Urinary bladder (tissue), 4 donors: Measurements from ENCODE around the gene ZFTA. TPM values are rescaled to one million over a fixed set of nuclear protein-coding genes. Genes with fewer than 3 reads are reported as not detected.

Source experiments
- DNase-seq: peaks from one replicate; pipeline ENCODE4 v3.0.0-alpha.2; 2015; ENCODE audit errors: extremely low spot score
- H3K27ac ChIP-seq: one replicate; pipeline ENCODE4 v1.5.1; 2013; ENCODE audit warnings: low read depth, mild to moderate bottlenecking, moderate library complexity
- H3K36me3 ChIP-seq: one replicate; pipeline ENCODE4 v1.6.1; 2013; ENCODE audit warnings: mild to moderate bottlenecking, moderate library complexity; ENCODE audit not compliant: insufficient read depth
- H3K4me1 ChIP-seq: one replicate; pipeline ENCODE4 v1.6.1; 2013; ENCODE audit warnings: mild to moderate bottlenecking, moderate library complexity; ENCODE audit not compliant: insufficient read depth
- H3K4me3 ChIP-seq: one replicate; pipeline ENCODE4 v1.5.1; 2013; ENCODE audit warnings: low read depth, low read length
- WGBS: extraction: QIAGEN DNeasy Blood & Tissue Kit; methylation state at CpG from one replicate; pipeline ENCODE4 v1.1.7; 2013; 5-methylcytosine and 5-hydroxymethylcytosine counted together
- polyA plus RNA-seq: library from polyadenylated mRNA; stranded (reverse); fragments of 200-250 nt; gene quantifications from one replicate; pipeline ENCODE4 v1.2.3, GENCODE V29; 2013
- total RNA-seq: library from RNA; depleted of rRNA; stranded (reverse); fragments of >200 nt; gene quantifications from one replicate; pipeline ENCODE4 v1.2.3, GENCODE V29; 2014
- donor health status: healthy with polysubstance abuse.
- donor health status: healthy.

The ZFTA gene
- total and polyA plus RNA-seq, 2 donors: 13.5 to 26.8 TPM

DNA sequence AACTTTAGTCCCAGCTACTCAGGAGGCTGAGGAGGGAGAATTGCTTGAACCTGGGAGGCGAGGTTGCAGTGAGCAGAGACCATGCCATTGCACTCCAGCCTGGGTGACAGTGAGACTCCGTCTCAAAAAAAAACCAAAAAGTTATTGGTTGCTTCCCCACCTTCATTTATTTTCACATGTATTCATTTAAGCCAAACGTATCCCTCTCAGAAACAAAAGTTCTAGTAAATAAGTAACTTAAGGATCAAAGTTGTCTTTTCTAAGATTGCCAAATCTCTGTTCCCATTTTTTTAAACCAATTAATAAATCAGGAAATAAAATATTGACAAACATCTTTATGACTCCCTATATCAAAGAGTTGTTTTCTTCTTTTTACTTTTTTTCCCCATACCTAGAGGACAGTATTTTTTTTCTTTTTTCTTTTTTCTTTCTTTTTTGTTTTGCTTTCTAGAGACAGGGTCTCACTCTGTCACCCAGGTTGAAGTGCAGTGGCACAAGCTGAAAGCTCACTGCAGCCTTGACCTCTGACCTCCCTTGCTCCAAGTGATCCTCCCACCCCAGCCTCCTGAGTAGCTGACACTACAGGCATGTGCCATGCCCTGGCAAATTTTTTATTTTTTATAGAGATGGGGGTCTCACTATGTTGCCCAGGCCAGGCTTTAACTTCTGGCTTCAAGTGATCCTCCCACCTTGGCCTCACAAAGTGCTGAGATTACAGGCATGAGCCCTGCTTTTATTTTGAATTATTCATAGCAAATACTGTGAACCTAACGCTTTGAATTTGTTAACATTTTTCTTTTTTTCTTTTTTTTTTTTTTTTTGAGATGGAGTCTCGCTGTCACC lies 11.4 kb downstream of the ZFTA start:
- H3K27ac ChIP-seq: no peak overlapping the region
- H3K36me3 ChIP-seq: peaks cover 5% of the 10 kb centered on the region
- H3K4me3 ChIP-seq: no peak overlapping the region
- DNase-seq: no peak
- 91% methylated on average over 5 of the region's 5 CpGs for WGBS
- no peaks in the 10 kb centered on the region for H3K4me1 ChIP-seq

DNA sequence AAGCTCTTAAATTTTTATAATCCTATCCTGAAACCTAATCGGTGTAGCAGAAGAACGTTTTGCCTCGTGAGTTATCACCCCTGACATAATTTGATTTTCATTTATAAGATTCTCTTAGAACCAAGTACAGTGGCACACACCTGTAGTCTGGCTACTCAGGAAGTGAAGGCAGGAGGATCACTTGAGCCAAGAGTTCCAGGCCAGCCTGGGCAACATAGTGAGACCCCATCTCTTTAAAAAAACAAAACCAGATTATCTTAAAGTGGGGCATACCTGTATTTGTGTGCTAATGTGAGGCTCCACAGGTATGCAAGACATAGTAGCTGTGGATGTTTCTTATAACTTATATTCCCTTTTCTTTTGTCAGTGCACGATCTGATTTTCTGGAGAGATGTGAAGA lies 19.0 kb downstream of the ZFTA start:
- H3K27ac ChIP-seq: no peak overlapping the region
- WGBS: 89% methylated on average over 4 of the region's 4 CpGs
- no peaks in the 10 kb centered on the region for H3K4me1 ChIP-seq
- H3K4me3 ChIP-seq: no peak overlapping the region
- DNase-seq: no peak
- peaks cover 3% of the 10 kb centered on the region for H3K36me3 ChIP-seq

DNA sequence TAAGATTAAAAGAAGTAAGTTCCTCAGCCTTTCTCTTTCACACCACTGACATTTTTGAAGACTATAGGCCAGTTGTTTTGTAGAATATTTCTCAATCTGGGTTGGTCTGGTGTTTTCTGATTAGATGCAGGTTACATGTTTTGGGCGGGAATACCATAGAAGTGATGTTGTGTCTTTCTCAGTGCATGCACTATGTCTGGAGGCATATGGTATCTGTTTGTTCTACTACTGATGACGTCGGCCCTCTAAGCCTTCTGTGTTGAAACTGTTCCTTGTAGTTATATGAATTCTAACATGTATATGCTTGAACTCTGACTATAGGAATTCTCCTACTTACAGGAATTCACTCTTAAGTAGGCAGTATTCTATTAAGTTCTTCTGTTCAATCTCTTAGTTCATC lies 21.6 kb downstream of the ZFTA start:
- Histone ChIP-seq H3K27ac (no peak overlapping the region), H3K4me1 (no peaks in the 10 kb centered on the region), H3K36me3 (no peaks in the 10 kb centered on the region), H3K4me3 (no peak overlapping the region)
- 58% methylated on average over 3 of the region's 3 CpGs for WGBS
- no peak for DNase-seq

DNA sequence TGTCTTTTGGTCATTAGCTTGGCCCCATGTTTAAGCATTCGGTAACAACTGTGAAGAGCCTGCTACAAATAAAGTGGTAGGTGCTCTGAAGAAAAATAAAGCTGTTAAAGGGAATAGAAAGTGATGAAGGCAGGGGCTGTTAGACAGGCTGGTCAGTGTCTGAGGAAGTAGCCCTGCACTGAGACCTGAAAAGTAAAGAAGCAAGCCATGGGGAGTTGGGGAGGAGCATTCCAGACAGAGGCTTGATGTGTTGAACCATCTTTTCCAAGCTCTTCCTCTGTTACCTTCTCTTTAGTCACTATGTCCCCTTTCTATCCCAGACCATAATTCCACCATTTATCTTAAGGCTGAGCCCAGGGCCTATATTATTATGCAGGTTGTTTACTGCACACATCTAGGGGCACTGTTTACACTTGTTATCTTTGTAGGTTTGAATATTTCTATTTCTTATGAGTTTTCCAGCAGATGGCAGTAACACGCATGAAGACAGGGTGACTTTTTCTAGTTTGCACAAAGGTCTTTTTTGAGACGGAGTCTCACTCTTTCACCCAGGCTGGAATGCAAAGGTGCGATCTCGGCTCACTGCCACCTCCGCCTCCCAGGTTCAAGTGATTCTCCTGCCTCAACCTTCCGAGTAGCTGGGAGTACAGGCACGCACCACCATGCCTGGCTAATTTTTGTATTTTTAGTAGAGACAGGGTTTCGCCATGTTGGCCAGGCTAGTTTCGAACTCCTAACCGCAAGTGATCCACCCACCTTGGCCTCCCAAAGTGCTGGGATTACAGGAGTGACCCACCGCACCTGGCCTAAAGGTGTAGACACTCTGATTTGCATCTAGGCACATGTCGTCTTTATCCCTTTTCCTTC lies 23.0 kb downstream of the ZFTA start:
- Histone ChIP-seq H3K36me3 (no peaks in the 10 kb centered on the region), H3K27ac (no peak overlapping the region), H3K4me3 (no peak overlapping the region), H3K4me1 (no peaks in the 10 kb centered on the region)
- no peak for DNase-seq
- 78% methylated on average over 13 of the region's 13 CpGs for WGBS

DNA sequence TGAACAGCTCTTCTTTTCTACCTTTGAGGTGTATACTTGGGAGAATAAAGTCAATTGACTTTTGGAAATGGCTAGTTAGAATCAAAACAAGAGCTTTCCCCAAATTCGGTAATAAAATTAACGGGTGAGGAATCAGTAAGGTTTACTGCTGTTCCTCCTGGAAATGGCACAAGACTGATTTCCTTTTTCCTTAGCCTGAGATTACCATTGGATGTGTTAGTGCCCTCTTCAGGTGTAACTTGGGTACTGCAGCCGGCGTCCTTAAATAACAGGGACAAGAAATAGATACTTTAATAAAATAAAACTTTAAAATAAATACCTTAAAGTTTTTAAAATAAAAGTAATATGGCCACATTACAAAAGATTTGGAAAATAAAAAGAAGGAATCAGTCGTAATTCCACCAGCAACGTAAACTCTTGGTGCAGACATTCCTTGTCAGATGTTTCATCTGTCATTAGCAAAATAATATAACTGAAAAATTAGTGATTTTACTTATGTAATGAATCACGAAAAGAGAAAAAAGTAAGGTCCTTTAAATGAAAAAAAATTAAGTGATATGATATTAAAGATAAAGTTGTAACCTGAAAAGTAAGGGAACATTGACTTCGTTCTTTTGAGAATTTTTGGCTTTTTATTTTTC lies 29.7 kb downstream of the ZFTA start:
- Histone ChIP-seq H3K4me3 (no peak overlapping the region), H3K4me1 (no peaks in the 10 kb centered on the region), H3K27ac (no peak overlapping the region), H3K36me3 (no peaks in the 10 kb centered on the region)
- peak; percentile 49 for DNase-seq
- WGBS: 19% methylated on average over 8 of the region's 8 CpGs

DNA sequence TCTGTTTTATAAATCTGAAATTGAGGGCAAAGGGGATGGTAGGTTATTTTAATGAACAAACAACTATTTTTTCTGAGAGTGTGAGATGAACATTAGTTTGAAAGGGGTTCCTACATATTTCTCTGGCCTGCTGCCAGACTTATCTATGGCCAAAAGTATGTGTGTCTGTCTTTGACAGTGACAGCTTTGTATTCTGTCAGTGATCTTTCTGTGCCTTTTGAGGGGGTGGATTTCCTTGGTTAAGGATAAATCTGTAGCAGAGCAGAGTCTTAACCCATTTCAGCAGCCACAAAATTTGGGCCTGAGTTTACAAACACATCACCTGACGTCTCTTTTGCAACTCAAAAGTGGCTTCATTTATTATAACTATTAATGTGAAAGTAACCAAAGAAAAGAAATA lies 30.9 kb downstream of the ZFTA start:
- no peak for DNase-seq
- Histone ChIP-seq H3K4me1 (no peaks in the 10 kb centered on the region), H3K27ac (no peak overlapping the region), H3K4me3 (no peak overlapping the region), H3K36me3 (no peaks in the 10 kb centered on the region)
- 44% methylated on average over 1 of the region's 1 CpG for WGBS

DNA sequence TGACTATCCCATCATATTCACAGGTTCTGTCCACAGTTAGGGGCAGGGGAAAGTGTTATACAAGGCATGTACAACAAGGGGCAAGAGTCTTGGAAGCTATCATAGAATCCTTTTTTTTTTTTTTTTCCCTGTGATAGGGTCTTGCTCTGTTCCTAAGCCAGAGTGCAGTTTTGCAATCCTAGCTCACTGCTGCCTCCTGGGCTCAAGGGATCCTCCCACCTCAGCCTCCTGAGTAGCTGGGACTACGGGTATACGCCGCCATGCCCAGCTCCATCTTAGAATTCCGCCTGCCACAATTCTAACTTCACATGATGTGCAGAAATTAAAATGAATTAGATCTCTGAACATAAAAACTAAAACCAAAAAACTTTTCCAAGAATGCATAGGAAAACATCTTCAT lies 31.7 kb downstream of the ZFTA start:
- no peak for DNase-seq
- Histone ChIP-seq H3K4me1 (no peaks in the 10 kb centered on the region), H3K36me3 (no peaks in the 10 kb centered on the region), H3K27ac (no peak overlapping the region), H3K4me3 (no peak overlapping the region)
- WGBS: 99% methylated on average over 4 of the region's 4 CpGs

DNA sequence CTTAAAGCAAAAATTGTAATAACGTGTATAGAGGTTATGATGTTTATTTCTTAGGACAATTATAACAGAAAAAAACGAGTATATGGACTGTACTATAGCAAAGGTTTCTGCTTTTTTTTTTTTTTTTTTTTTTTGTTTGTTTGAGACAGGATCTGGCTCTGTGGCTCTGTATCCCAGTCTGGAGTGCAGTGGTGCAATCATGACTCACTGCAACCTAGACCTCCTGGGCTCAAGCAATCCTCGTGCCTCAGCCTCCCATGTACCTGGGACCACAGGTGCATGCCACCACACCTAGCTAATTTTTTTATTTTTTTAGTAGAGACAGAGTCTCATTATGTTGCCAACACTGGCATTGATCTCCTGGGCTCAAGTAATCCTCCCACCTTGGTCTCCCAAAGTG lies 39.2 kb downstream of the ZFTA start:
- no peak for DNase-seq
- 80% methylated on average over 3 of the region's 3 CpGs for WGBS

DNA sequence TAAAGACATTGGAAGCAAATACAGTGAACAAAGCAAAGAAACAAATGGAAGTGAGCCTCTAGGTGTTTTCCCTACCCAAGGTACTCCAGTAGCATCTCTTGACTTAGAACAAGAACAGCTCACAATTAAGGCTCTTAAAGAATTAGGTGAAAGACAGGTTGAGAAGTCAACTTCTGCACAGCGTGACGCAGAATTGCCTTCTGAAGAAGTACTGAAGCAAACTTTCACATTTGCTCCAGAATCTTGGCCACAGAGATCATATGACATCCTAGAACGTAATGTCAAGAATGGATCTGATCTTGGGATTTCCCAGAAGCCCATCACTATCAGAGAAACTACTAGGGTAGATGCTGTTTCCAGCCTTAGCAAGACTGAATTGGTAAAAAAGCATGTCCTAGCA lies 48.0 kb downstream of the ZFTA start:
- Histone ChIP-seq H3K27ac (no peak overlapping the region), H3K4me3 (no peak overlapping the region), H3K4me1 (no peaks in the 10 kb centered on the region), H3K36me3 (no peaks in the 10 kb centered on the region)
- WGBS: 96% methylated on average over 3 of the region's 3 CpGs
- DNase-seq: no peak

More for the DNA sequence above, 39.2 kb downstream of the ZFTA start:
- Histone ChIP-seq H3K27ac (no peak overlapping the region), H3K4me1 (no peaks in the 10 kb centered on the region), H3K4me3 (no peak overlapping the region), H3K36me3 (no peaks in the 10 kb centered on the region)

DNA sequence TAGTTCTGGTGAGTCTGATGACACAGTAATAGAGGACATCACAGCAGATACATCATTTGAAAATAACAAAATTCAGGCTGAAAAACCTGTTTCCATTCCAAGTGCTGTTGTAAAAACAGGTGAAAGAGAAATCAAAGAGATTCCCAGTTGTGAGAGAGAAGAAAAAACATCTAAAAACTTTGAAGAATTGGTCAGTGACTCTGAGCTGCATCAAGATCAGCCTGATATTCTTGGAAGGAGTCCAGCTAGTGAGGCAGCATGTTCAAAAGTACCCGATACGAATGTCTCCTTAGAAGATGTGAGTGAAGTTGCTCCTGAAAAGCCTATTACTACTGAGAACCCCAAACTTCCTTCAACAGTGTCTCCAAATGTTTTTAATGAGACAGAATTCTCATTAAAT lies 48.6 kb downstream of the ZFTA start:
- WGBS: 67% methylated on average over 2 of the region's 2 CpGs
- DNase-seq: no peak
- Histone ChIP-seq H3K4me3 (no peak overlapping the region), H3K36me3 (no peaks in the 10 kb centered on the region), H3K4me1 (no peaks in the 10 kb centered on the region), H3K27ac (no peak overlapping the region)

DNA sequence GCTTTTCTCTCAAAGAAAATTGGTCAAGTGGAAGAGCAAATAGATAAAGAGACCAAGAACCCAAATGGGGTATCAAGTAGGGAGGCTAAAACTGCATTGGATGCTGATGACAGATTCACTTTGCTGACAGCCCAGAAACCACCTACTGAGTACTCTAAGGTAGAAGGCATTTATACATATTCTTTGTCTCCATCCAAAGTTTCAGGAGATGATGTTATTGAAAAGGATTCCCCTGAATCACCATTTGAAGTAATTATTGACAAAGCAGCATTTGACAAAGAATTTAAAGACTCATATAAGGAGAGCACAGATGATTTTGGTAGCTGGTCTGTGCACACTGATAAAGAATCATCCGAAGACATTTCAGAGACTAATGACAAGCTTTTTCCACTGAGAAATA lies 49.6 kb downstream of the ZFTA start:
- H3K27ac ChIP-seq: no peak overlapping the region
- no peak for DNase-seq
- no peak overlapping the region for H3K4me3 ChIP-seq
- H3K4me1 ChIP-seq: no peaks in the 10 kb centered on the region
- H3K36me3 ChIP-seq: no peaks in the 10 kb centered on the region
- 86% methylated on average over 1 of the region's 1 CpG for WGBS
